HG03558 (cell line): Measurements from ENCODE around the gene QSOX1.

Experiments
- ATAC-seq: cut with Tn5 transposase; IDR thresholded peaks from one replicate; pipeline ENCODE4 v1.9.1; 2021; ENCODE audit warnings: moderate number of reproducible peaks; ENCODE audit not compliant: unreplicated experiment; ENCODE audit errors: extremely low read depth

The QSOX1 gene

DNA sequence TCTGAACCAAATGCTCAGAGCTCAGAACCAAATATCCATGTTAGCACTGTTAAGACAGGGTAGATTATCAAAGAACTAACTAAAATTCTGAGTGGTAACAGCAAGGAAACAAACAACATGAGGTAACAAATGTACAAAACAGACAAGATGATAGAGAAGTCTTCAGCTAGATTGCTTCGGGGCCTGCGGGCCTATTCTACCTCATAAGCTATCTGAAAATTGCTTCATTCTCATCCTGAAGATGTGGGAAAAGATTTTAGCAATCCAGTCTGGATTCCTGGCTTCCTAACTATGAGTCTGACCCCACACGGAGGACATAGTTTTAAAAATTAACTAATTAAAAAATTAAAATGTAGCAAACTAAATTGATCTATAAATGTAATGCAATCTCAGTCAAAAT, 9.2 kb upstream of the QSOX1 start:
- ATAC-seq, result no peak

- ATAC-seq, result no peak
Observed at GRCh38 chr1:180150982-180151381, 3.7 kb upstream of the QSOX1 start.

- ATAC-seq, result no peak
Observed at GRCh38 chr1:180151508-180151907, 3.2 kb upstream of the QSOX1 start.

GRCh38 chr1:180152588-180152987, 2.1 kb upstream of the QSOX1 start:
- ATAC-seq, result no peak

- no peak for ATAC-seq
Observed at GRCh38 chr1:180153032-180153431, 1.6 kb upstream of the QSOX1 start.

GRCh38 chr1:180154003-180154324, 705 bp upstream of the QSOX1 start:
- no peak for ATAC-seq

GRCh38 chr1:180155182-180155682, 563 bp downstream of the QSOX1 start:
- ATAC-seq, result no peak

DNA sequence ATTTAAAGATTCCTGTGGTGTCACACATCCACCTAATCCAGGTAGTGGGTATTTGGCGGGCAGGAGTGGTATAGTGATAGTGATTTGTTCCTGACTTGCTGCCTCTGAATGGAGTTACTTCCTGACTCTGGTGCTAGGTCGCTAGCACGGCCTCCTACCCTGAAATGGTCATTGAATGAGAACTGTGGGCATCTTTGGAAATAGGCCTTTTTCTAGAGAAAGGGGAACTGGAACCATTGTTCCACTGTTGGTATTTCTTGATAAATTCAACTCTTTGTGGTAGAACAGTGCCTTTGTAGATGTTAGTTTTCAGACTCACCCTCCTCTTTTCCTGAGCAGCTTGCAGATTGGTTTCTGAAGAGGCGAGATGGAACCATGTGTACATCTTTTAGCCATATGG, 1.5 kb downstream of the QSOX1 start:
- ATAC-seq, result no peak

- ATAC-seq, result no peak
Observed at GRCh38 chr1:180156631-180157091, 2.0 kb downstream of the QSOX1 start.

DNA sequence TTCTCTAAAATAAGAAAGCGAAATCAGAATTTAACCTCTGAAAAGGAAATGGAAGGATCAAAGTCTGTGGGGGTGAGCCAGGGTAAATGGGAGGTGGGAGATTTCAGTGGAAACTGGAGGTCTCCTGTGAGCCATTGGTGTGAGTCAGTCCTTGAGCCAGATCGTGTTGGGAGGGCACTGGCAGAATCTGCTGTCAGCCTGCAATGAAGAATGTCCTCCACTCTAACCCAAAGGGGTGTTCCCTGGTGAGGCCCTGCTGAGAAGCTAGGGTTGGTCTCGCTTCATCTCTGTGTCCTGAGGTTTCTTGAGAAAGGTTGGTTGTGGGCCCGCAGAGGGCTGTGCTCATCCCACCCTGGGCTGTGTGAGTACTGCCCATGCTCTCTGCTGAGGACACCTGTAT, 2.4 kb downstream of the QSOX1 start:
- ATAC-seq, result no peak

DNA sequence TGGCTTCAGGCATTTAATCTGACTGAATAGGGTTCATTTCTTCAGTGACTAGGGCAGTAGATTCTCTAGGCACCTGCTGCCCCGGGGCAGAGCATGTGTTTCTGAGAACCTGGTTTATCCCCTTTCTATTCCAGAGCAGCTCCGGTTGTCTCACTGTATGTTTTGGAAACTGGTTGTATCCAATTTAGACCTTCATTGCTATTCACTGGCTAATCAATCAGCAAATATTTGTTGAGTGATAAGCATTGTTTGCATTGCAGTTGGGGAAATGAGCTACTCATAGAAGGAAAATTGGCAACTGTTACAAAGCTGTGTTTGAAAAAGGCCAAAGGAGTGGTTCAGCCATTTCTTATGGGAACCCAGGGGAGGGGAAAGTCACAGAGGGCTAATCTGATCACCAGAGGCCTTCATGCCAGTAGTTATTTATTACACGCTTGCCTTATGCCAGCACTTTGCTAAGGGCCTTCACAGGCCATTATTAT, 2.9 kb downstream of the QSOX1 start:
- ATAC-seq, result no peak

- no peak for ATAC-seq
Observed at GRCh38 chr1:180158149-180159147, 3.8 kb downstream of the QSOX1 start.

DNA sequence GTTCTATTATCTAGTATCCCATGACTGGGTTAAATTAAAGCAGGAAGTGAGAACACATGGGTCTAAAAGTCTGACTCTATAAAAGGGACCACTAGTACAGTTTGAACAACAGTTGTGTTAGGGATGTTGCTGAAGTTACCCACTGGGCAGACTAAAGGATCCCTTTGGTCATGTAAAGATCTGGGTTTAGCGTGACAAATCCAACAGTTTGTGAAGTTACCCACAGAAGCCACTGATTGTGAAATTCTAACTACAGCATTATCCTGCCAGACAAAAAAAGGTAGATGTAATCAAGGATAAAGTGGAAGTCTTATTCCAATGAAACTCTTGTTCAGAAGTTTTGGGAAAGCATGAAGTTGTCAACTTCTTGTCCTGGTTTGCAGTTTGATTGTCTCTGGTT, 5.7 kb downstream of the QSOX1 start:
- no peak for ATAC-seq

- no peak for ATAC-seq
Observed at GRCh38 chr1:180163041-180163440, 8.4 kb downstream of the QSOX1 start.

- no peak for ATAC-seq
Observed at GRCh38 chr1:180165096-180165495, 10.4 kb downstream of the QSOX1 start.

- ATAC-seq, result no peak
Observed at GRCh38 chr1:180165509-180166435, 11.1 kb downstream of the QSOX1 start.

DNA sequence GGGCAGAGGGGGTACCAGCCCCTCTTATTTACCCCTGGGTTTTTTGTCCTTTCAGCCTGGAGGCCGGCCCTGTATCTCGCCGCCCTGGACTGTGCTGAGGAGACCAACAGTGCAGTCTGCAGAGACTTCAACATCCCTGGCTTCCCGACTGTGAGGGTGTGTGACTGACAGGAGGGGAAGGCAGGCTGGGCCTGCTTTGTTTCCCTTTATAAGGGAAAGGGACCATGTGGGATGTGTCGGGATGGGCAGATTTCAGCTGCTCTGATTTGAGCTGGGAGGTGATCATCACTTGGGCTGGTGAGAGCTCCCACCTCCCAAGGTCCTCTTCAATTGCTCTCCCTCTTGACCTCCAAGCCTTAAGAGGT, 11.7 kb downstream of the QSOX1 start:
- no peak for ATAC-seq

DNA sequence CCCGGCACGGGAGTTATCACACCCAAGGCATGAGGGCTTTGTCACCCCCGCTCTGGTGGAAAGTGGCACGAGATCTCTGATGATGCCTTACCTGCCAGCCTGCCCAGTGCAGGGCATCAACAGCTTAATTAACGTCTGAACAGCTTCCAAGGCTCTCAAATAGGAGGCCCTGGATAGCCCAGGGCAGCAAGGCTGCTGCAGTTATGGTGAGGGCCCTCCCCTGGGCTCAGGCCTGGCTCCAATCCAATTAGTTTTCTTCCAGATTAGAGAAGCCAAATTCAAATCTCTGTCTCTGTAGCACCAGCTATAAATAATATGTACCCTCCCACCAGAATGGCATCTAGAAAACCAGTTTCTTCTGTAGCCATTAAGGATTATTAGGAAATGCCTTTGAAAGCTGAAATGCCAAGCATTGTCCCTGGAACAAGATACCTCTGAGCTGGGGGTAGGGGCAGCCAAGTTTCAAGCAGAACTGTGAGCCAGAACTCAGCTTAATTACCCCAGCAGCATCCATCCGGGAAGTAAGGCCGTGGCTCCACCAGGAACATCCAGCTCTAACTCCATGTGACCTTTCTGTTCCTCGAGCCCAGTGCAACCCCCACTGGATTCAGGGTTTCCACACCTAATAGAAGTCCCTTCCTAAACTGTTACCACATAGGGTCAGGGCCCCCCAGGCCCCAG, 12.5 kb downstream of the QSOX1 start:
- ATAC-seq, result no peak

DNA sequence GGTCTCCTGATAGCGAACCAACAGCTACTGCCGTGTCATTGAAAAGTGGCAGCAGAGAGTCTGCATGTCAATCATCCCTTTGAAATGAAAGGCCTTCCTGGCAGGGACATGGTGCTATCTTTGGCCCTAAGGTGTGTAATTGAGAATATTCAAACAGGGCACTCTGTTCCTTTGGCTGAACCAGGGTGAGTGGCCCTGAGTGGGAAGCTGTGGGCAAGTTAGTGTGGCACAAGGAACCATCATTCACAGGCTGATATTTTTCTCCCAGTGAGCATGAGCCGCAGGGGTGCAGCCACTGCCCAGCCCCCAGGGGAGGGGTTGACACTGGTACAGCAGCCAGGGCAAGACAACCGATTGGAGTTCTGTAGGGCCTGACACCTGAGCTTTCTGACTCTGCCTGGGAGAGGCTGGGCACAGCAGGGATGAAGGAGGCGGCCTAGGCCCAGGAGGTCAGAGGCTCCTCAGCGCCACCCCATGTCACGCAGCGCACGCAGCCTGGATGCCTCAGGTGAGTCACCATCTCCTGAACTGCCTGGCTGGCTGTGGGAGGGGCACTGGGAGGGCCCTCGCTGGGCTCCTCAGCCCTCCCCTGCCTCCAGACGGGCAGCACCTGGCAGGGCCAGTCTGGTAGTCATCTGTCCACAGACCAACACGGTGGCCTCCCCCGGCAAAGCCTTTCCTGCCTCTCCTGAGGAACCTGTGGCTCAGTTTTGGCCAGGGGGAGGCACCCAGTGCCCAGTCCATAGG, 13.2 kb downstream of the QSOX1 start:
- no peak for ATAC-seq
